ENCODE measurements around the gene OSBP2.
A peak's percentile ranks its signal among the peaks of the same experiment; 100 is the strongest.
"Not testable (repeated sequence)": the region's sequence is repeated elsewhere in the genome, so short reads cannot be mapped to it uniquely, and the experiment has no call there.

OSBP2 gene, protein sequence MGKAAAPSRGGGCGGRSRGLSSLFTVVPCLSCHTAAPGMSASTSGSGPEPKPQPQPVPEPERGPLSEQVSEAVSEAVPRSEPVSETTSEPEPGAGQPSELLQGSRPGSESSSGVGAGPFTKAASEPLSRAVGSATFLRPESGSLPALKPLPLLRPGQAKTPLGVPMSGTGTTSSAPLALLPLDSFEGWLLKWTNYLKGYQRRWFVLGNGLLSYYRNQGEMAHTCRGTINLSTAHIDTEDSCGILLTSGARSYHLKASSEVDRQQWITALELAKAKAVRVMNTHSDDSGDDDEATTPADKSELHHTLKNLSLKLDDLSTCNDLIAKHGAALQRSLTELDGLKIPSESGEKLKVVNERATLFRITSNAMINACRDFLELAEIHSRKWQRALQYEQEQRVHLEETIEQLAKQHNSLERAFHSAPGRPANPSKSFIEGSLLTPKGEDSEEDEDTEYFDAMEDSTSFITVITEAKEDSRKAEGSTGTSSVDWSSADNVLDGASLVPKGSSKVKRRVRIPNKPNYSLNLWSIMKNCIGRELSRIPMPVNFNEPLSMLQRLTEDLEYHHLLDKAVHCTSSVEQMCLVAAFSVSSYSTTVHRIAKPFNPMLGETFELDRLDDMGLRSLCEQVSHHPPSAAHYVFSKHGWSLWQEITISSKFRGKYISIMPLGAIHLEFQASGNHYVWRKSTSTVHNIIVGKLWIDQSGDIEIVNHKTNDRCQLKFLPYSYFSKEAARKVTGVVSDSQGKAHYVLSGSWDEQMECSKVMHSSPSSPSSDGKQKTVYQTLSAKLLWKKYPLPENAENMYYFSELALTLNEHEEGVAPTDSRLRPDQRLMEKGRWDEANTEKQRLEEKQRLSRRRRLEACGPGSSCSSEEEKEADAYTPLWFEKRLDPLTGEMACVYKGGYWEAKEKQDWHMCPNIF

GRCh38 chr22:30694640-30695350 lies at the start of gene OSBP2:
TSS of gene OSBP2 (plus strand) at chr22:30694874. CDS start at chr22:30694910, 36 bp downstream.
- DNase-seq = peak; percentile 23

DNA sequence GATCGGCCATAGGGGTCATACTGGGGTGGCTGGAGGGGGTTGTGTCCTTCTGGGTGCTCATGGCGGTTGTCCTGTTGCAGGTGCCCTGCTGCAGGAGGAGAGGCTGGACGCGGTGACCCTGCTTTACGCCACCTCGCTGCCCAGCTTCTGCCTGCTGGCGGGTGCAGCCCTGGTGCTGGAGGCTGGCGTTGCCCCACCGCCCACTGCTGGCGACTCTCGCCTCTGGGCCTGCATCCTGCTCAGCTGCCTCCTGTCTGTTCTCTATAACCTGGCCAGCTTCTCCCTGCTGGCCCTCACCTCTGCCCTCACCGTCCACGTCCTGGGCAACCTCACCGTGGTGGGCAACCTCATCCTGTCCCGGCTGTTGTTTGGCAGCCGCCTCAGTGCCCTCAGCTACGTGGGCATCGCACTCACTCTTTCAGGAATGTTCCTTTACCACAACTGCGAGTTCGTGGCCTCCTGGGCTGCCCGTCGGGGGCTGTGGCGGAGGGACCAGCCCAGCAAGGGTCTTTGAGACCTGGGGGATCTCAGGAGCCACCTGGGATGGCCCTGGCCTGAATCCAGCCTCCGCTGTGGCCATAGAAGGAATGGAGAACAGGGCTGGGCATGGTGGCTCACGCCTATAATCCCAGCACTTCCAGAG lies 48.0 kb upstream of the OSBP2 start:
- DNase-seq = no peak

DNA sequence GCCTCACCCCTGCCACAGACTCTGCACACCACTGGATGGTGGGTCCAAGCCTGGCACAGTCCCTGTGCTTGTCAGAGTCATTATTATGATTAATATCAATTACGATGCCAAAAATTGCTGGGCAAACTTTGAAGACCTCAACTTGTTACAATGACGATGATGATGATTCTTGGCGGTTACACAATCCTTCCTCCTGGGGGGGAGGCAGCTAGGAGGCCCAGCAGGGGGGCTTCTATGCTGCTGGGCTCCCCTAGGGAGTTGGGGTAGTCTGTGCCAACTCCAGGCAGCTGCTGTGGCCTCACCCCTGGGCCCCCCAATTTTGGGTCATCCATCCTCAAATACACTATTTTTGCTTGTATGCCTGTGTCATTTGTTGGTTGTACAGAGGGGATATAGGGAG lies 47.1 kb upstream of the OSBP2 start:
- no peak for DNase-seq

GRCh38 chr22:30648825-30649224 lies 45.8 kb upstream of the OSBP2 start:
- no peak for DNase-seq

- peak; percentile 64 for DNase-seq
Measured at GRCh38 chr22:30649430-30650007, 45.2 kb upstream of the OSBP2 start.

DNA sequence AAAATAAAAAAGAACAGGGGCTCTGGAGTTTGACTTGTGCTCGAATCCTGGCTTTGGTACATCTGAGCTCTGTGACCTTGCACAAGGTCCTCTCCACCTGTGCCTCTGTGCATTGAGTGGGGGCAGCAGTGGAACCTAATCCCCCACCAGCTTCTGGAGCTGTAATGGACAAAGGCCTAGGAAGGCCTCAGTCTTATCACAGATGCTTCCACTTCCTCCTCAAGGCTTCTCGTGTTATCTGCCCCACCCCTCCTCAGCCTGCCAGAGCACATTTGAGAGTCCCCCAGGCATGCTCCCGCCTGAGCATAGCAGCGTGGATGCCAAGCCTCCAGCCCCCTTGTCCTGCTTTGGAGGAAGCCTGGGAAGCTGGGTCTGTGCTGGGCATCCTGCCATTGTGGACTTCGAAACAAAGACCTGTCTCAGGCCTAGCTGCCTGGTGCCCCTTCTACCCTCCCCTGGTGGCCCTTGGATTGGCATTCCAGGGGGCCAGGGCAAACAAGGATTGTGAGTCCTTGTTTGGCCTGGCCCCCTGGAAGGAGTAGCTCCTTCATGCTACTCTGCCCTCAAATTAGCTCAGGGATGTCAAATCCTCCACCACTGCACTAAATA lies 44.1 kb upstream of the OSBP2 start:
- DNase-seq = no peak

DNA sequence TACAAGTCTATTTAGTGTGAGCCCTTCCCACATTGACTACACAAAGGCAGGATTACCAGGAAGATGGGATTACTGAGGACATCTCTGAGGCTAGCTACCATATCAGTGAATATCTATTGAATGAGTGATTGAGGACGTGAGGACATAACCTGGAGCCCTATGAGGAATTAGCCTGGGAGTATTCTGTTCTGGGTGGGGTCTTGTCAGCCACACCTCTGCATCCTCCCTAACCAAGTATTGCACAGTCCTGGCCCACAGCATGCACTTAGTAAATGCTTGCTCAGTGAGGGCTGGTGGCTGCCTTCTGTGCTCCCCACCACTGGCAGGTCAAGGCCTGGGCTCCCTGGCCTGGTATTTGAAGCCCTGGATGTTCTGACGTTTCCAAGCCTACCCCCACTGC lies 41.8 kb upstream of the OSBP2 start:
- no peak for DNase-seq

- DNase-seq = no peak
Measured at GRCh38 chr22:30654361-30654760, 40.3 kb upstream of the OSBP2 start.

GRCh38 chr22:30655532-30655931 lies 39.1 kb upstream of the OSBP2 start:
- no peak for DNase-seq

- DNase-seq = no peak
Measured at GRCh38 chr22:30662040-30662439, 32.6 kb upstream of the OSBP2 start.

GRCh38 chr22:30664798-30665197 lies 29.9 kb upstream of the OSBP2 start:
- no peak for DNase-seq

- no peak for DNase-seq
Measured at GRCh38 chr22:30665266-30665665, 29.4 kb upstream of the OSBP2 start.

- no peak for DNase-seq
Measured at GRCh38 chr22:30665786-30666185, 28.9 kb upstream of the OSBP2 start.

DNA sequence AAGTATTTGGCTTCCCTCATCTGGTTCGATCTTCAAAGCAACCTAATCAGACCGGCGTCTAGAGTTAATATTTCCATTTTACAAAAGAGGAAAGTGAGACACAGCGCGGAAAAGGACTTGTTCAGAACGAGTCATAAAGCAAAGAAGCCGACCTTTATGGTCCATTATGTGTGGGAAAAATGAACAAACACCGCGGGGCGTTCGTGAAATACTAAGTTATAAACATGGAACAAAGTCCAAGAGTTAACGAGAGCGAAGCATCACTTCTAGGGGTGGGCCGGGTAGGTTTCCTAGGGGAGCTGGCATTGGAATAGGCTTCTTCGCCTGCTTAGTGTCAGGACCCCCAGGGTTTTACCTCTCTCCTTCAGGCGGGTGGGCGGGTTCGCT lies 27.6 kb upstream of the OSBP2 start:
- DNase-seq = no peak

DNA sequence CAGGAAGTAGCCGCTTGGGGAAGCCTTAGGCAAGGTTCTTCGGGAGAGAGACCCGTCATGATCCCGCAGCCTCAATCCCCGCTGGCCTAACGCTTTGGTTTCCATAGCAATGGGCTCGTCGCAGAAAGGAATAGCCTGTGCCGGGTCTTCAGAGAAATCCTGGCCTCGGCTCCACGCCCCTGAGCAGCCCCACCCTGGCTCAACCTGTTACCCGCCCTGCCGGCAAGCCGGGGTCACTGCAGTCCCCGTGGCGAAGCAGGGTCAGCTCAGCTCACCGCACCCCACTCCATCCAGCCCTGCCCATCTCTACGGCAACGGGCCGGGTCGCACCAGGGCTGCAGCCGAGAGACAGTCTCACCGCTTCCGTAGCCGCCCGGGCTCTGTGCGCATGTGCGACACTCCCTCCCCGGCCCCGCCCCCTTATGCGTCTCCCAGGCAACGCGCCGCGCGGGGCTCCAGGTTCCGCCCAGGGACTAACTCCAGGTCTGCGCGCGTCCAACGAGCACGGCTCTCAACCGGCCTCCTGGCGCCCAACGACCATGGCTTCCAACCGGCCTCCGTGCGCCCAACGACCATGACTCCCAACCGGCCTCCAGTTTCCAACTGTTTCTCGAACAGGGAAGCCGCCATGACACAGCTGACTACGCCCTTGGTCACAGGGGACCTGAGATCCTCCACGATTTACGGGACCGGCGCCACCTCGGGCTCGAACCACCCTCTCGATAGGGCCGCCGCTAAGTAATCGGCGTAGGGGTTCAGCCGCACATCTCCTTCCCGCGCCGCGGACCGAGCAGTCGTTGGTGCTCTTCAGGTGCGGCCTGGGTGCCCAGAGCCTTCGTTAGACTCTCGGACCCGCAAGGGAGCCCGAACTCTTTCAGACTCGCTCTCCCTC lies 26.9 kb upstream of the OSBP2 start, which contains the start of gene DUSP18:
TSS of gene DUSP18 (minus strand) at position 382 of the 892 bp plus-strand sequence. CDS start 3,872 bp downstream, outside the sequence.
- peak; percentile 94 for DNase-seq

DNA sequence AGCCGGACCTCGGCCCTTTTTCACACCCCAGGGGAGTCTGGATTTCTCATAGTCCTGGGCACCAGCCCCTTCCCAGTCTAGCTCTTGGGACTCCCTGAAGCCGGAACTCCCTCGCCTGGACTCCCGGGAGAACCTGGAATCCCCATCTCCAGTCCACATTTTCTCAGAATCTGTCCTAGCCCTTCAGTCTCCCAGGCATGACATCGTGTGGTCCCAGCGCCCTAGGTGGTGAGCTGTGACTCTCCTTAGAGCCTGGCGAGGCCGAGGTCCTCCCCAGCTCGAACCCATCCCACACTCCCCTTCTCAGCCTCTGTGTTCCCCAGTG lies 26.3 kb upstream of the OSBP2 start:
- DNase-seq = no peak

- no peak for DNase-seq
Measured at GRCh38 chr22:30671071-30671470, 23.6 kb upstream of the OSBP2 start.

GRCh38 chr22:30673136-30673535 lies 21.5 kb upstream of the OSBP2 start:
- DNase-seq = no peak

- DNase-seq = no peak
Measured at GRCh38 chr22:30674482-30674881, 20.2 kb upstream of the OSBP2 start.

- no peak for DNase-seq
Measured at GRCh38 chr22:30675436-30675835, 19.2 kb upstream of the OSBP2 start.

DNA sequence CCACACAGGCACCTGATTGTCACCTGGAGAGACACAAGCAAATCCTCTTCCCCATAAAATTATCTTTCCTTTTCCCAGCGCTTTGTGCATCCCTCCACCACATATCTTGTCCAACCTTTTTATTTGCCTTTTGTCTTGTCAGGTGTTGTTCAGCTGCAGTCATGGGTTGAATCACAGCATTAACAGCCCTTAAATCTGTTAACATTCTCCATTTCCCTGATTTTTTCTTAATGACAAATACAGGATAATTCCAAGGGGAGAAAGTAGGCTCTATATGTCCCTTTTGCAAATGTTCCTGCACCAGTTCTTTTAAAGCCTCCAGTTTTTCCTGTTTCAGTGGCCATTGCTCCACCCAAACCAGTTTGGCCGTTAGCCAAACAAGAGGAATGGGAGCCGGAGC lies 18.1 kb upstream of the OSBP2 start:
- not testable (repeated sequence) for DNase-seq

Data from activated gamma-delta T cell treated with Interleukin-2 at 50 U/mL for 16 hours (primary cell).